ENCODE results near the gene MAGOHB. TPM values are rescaled to one million over a fixed set of nuclear protein-coding genes. Genes with fewer than 3 reads are reported as not detected.
A peak's percentile ranks its signal among the peaks of the same experiment; 100 is the strongest.
"Not testable (repeated sequence)": the region's sequence is repeated elsewhere in the genome, so short reads cannot be mapped to it uniquely, and the experiment has no call there.

The MAGOHB gene
- total RNA-seq: 10 to 100 TPM in 1 of 4 donors, 1 to 10 TPM in 3; 4.9 to 12.6 (median 7.6) TPM

DNA sequence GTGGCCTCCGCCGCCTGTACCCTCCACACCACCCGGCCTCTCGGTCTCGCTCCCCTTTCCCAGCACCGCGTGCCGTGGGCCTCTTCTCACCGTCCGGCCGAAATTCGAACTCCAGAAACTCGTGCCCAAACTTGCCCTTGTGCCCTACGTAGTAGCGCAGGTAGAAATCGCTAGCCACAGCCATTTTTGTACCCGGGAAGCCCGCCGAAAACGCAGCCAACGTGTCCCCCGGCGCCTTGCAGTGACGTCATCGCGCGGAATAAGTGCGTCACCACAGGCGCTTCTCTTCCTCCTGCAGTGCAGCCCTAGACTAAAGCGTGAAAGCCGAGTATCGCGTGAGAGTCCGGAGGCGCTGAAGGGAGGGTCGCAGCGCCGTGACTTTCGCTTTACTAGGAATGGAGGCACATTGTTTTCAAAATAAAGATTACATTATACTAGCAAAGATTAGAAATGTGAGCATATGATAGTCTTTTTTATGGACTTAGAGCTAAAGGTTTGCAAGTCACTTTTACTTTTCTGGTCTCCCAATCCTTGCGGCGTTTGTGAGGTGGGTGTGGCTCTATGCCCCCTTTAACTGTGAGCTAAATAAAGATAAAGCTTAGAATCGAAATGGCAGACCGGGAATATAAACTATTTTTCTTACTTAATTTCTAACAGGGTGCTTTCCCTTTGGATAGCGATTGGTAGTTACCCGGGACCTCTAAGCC is at the start of gene MAGOHB:
Gene MAGOHB (minus strand): TSS at position 261 of the 707 bp plus-strand sequence. CDS start 77 bp downstream, at position 184.
- peak; percentile 97 for ATAC-seq (ENCODE audit: low FRiP score)
- peak; percentile 98 for DNase-seq (ENCODE audit: low spot score)
- TF ChIP-seq, protein P1, sequence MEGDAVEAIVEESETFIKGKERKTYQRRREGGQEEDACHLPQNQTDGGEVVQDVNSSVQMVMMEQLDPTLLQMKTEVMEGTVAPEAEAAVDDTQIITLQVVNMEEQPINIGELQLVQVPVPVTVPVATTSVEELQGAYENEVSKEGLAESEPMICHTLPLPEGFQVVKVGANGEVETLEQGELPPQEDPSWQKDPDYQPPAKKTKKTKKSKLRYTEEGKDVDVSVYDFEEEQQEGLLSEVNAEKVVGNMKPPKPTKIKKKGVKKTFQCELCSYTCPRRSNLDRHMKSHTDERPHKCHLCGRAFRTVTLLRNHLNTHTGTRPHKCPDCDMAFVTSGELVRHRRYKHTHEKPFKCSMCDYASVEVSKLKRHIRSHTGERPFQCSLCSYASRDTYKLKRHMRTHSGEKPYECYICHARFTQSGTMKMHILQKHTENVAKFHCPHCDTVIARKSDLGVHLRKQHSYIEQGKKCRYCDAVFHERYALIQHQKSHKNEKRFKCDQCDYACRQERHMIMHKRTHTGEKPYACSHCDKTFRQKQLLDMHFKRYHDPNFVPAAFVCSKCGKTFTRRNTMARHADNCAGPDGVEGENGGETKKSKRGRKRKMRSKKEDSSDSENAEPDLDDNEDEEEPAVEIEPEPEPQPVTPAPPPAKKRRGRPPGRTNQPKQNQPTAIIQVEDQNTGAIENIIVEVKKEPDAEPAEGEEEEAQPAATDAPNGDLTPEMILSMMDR (IDR thresholded peaks at IDR 0.05): no peak

DNA sequence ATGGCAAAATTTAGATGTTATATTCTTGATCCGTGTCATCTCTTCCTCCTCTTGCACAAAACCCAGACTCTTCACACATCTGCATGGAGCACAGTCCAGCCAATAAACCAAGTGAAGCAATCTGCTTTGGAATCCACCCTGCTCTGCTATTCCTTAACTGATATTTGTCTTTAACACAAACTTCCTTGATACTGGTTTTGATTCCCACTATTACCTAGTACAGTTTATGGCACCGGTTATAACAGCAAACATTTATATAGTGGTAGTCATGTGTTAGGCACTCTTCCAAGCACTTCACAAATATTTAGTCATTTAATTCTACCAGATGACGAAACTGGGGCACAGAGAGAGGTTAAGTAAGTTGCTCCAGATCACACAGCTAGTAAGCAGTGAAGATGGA is 47.9 kb upstream of the MAGOHB start:
- DNase-seq (ENCODE audit: low spot score) (no peak), ATAC-seq (ENCODE audit: low FRiP score) (no peak)
- TF ChIP-seq, protein P1 (IDR thresholded peaks at IDR 0.05): no peak

DNA sequence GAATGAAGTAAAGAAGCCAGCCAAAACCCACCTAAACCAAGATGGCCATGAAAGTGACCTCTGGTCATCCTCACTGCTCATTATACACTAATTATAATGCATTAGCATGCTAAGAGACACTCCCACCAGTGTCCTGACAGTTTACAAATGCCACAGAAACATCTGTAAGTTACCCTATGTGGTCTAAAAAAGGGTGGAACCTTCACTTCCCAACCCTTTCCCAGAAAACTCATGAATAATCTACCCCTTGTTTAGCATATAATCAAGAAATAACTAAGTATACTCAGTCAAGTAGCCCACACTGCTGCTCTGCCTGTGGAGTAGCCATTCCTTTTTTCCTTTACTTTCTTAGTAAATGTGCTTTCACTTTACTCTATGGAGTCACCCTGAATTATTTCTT is 40.6 kb upstream of the MAGOHB start:
- ATAC-seq (ENCODE audit: low FRiP score) (no peak), DNase-seq (ENCODE audit: low spot score) (no peak)
- TF ChIP-seq, protein P1 (IDR thresholded peaks at IDR 0.05): no peak

DNA sequence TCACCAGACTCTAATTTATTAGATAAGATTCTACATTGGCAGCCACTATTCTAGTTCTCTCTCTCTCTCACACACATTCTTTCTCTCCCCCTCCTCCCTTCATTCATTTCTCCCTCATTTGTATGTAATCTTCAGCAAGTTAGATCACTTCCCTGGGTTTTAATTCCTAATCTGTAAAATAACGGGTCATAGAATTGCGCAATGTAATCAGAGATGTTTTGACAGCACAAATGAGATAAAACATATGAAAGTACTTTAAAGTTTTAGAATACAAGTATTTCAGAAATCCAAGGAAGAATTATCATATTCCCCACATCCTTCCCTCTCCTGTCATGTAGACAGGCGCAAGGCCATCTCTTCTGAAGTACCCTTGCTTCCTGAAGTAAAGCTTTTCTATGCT is 38.8 kb upstream of the MAGOHB start:
- DNase-seq (ENCODE audit: low spot score) (no peak), ATAC-seq (ENCODE audit: low FRiP score) (no peak)
- TF ChIP-seq, protein P1 (IDR thresholded peaks at IDR 0.05): no peak

DNA sequence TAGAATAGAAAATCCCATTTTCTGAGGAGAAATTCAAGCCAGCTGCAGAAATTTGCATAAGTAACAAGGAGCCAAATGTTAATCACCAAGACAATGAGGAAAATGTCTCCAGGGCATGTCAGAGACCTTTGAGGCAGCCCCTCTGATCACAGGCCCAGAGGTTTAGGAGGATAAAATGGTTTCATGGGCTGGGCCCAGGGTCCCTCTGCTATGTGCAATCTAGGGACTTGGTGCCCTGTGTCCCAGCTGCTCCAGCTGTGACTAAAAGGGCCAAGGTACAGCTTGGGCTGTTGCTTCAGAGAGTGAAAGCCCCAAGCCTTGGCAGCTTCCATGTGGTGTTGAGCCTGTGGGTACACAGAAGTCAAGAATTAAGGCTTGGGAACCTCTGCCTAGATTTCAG is 33.2 kb upstream of the MAGOHB start:
- ATAC-seq (ENCODE audit: low FRiP score); DNase-seq (ENCODE audit: low spot score): not testable (repeated sequence)

DNA sequence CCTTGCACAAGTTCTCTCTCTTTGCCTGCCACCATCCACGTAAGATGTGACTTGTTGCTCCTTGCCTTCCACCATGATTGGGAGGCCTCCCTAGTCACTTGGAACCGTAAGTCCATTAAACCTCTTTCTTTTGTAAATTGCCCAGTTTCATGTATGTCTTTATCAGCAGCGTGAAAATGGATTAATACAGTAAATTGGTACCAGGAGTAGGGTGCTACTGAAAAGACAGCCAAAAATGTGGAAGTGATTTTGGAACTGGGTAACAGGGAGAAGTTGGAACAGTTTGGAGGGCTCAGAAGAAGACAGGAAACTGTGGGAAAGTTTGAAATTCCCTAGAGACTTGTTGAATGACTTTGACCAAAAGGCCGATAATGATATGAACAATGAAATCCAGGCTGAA is 32.5 kb upstream of the MAGOHB start:
- TF ChIP-seq, protein P1 (IDR thresholded peaks at IDR 0.05): no peak
- no peak for DNase-seq (ENCODE audit: low spot score)
- no peak for ATAC-seq (ENCODE audit: low FRiP score)

DNA sequence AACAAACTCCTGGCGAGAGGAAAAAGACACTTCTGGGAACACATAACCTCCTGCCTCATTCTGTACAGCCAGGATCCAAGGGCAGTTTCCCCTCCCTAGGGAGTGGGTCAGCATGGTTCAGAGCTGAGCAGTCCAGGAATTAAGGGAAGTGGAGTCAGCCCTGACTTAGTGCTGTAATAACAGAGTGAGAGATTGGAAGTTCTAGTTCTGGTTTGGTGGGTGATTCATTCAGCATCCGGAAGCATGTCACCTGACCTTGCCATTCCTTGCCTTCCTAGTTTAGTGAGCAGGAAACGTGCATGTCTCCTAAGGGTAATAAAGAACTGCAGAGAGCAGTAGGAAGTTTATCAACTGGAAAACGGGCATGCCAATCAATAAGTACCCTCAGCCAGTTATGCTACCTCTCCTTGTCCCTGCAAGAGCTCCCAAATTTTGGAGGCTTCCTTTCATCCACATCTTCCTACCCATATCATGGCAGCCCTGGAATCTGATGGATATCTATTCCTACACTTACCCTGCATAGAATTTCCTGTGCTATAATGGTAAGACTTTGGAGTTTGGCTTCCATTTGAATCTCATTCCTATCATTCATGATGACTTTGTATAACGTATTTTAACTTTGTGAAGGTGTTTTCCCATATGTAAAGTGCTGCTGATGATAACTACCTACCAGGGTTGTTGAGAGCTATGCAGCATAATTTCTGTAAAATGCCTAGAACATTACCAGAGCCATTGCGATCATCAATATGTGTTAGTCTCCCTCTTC is 28.5 kb upstream of the MAGOHB start:
- DNase-seq (ENCODE audit: low spot score): no peak
- no peak for ATAC-seq (ENCODE audit: low FRiP score)
- TF ChIP-seq, protein P1 (IDR thresholded peaks at IDR 0.05): no peak
